HG03097 (cell line): Measurements from ENCODE around the gene GPSM1.
"Not testable (repeated sequence)": the region's sequence is repeated elsewhere in the genome, so short reads cannot be mapped to it uniquely, and the experiment has no call there.

Experiments used
- ATAC-seq: cut with Tn5 transposase; IDR thresholded peaks from one replicate; pipeline ENCODE4 v1.9.1; 2021; ENCODE audit not compliant: unreplicated experiment, low FRiP score

The GPSM1 gene

DNA sequence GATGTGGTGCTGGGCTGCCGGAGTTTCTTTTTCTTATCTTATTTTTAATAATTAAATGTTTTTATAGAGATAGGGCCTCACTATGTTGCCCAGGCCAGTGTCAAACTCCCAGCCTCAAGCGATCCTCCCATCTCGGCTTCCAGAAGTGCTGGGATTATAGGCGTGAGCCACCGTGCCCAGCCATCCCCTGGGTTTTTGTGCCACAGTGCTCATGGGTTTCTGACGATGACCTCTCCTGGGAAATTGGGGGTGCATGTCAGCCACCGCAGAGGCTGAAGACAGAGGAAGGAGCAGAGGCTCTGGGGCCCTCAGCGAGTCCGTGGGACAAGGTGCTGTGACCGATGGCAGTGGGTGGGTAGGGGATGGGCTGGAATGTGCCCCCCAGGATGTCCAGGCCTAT, 14.4 kb downstream of the GPSM1 start:
- no peak for ATAC-seq

DNA sequence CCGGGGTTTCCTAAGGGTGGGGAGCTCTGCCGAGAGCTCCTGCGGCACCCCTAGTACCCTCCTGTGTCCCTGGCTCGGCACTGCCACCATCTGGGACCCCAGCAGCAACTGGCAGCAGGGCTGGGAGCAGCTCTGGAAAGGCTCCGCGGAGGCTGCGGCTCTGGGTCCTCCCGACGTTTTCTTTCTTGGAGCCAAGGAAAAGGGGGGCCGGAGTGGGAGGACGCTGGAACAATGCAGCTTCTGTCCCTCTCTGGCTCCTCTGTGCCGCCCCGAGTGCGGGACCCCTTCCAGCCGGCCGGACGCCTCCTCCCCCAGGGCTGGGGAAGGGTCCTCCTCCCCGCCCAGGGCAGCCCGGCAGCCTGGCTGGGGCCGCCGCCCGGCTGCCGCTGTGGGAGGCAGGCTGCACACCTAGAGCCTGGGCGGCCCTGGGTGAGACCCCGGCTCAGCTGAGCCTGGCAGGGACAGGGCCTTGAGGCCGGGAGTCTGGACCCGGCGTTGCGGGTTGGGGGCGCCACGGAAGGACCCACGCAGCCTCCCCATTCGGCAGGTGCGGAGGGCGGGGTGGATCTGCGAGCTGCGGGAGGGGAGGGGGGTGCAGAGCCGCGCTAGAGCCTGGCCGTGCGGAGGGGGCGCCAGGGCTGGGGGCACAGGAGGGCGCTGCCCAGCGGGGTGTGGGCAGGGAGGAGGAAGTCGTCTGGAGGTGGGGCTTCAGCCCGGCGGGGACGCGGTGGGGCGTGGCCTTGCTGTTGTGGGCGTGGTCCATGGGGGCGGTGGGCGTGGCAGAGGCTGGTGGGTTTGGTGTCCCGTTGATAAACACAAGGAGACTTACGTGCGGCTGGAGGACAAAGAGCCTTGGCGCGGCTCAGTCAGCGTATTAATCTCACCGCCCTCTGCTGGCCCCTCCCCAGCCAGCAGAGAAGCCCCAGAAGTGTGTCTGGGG, 15.1 kb downstream of the GPSM1 start:
- ATAC-seq: no peak

DNA sequence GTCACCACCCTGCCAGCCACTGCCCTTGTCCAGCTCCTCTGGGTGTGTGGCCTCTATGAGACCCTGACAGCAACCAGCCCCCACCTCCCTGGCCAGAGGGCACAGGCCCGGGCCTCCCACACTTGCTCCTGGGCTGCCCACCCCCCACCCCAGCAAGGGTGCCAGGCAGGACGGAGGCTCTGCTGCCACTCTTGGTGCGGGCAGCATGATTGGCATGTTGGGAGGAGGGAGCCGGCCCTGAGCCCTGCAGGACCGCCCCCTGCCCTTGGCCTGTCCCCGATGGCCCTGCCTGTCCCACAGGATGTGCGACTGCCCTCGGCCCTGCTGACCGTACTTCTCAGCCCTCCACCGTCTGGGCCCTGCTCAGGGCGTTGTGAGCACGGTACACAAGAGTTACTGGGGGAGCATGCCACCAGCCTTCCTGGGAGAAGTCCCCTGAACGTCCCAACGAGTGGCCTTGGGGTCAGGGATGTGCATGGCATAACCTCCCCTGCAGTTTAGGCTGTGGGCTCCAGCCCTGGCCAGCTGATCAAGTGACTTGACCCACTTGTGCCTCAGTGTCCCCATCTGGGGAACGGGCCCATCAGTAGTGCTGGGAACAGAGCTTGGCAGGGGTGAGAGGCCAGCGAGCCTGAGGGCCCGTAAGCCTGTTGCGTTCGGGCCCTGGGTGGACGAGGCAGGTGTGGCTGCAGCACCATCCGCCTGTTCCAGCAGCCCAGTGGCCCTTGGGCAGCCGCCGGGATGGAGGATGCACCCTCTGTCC, 16.0 kb downstream of the GPSM1 start:
- no peak for ATAC-seq

DNA sequence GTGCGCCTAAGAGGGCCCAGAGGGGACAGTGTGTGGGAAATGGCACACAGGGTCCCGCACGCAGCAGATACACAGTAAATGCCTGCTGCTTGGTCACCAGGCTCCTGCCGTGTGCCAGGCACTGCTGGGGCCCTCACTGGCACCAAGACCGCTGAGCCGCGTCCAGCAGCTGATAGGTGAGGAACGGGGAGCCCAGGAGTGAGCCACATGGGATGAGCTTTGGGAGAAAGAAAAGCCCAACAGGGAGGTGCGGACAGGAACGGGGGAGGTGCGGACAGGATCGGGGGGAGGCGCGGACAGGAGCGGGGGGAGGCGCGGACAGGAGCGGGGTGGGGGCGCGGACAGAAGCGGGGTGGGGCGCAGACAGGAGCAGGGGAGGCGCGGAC, 16.5 kb downstream of the GPSM1 start:
- no peak for ATAC-seq

DNA sequence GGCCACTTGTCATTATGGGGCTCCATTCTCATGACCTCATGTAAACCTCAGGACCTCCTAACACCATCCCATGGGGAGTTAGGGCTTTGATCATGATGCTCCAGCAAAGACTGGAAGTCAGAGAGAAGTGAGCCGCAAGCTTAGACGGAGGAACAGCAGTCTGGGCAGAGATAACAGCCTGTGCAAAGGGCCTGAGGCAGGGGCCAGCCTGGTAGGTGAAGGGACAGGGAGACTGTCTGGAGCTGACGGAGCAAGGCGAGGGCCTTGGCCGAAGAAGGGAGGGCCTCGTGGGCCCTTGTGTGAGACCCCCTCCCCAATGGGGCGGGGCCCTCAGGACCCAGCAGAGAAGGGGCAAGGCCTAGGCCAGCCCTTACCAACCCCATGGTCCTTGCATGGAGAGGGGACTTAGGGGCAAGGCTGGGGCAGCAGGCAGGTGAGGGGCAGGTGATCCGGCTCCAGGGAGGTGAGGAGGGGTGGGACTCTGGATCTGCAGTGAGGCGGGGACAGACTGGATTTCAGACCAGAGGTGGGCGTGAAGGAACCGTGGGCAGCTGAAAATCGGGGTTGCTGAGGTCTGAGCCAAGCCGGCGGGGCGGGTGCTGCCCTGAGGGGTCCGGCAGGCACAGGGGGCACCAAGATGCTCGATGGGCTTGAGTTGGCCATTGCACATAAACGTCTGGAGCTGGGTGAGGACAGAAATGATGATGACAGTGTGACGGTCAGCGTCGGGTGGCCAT, 17.4 kb downstream of the GPSM1 start:
- ATAC-seq: no peak

DNA sequence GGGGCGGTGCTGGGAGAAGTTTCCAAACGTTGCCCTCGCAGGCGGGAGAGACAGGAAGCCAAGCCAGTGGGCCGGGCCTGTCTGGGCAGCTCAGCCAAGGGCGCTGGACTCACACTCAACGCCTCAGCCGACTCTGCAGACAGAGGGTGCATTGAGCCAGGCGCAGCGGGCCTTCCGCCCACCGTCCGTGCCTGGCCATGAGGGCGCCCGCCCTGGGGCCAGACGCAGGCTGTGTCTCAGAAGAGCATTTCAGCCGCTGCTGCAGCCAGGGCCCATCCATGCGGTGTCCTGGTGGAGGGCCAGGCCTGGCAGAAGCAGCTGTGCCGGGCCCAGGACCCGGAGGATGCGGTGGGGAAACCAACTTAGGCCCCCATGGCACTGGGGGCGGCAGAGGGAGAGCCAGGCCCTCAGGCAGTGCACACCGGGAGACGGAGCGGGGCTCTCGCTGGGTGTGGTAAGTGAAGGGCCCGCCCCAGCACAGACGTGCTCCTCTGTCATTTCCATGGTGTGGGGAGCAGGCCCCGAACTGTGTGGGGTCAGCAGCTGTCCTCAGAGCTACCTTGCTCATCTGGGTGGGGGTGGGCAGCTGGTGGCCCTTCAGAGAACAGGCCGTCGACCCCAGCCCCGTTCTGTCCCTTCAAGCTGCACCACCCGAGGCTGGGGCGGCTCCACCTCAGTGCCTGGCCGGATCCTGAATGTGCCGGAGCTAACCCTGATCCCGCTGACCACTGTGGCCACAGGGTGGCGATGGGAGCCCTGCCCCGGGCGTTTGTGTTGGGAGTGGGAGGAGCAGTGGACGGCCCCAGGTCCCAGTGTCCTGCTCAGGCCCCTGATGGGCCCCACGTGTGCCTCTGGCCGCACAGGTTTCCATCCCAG, 18.2 kb downstream of the GPSM1 start:
- ATAC-seq: no peak

DNA sequence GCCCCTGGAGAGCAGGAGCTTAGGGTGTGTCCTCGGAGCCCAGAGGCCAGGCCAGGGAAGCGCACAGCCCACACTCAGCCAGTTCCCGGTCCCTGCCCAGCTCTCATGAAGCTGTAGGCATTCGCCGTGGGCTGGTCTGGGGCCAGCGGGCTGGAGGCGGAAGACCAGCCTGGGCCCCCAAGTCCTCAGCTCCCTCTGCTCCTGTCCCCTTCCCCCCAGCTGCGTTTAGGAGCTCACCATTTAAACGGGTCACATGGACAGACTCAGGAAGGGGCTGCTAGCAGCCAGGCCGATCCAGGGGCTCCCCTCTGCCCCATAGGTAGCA, 18.8 kb downstream of the GPSM1 start:
- ATAC-seq: no peak

DNA sequence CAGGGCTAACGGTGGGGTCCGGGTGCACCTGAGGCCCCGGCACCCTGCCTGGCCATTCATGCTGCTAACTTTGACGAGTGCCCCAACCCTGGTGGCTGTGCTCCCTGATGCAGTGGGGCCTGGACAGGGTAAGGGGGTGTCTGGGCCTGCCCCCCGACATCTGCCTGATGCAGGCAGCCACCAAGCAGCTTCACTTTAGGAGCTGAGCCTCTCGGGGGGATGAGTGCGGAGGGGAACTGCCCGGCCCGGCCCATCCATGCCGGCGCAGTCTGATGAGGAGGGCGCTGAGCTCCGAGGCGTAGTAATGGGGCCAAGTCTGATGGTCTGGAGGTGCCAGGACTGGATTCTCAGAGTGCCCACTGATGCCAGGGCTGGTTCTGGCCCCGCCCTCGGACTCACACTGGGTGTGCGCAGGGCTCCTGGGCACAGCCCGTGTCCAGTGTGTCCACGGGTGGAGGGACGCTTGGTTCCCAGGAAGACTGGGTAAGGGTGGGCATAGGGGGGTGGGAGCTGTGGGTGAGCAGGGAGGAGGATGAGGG, 19.7 kb downstream of the GPSM1 start:
- no peak for ATAC-seq

DNA sequence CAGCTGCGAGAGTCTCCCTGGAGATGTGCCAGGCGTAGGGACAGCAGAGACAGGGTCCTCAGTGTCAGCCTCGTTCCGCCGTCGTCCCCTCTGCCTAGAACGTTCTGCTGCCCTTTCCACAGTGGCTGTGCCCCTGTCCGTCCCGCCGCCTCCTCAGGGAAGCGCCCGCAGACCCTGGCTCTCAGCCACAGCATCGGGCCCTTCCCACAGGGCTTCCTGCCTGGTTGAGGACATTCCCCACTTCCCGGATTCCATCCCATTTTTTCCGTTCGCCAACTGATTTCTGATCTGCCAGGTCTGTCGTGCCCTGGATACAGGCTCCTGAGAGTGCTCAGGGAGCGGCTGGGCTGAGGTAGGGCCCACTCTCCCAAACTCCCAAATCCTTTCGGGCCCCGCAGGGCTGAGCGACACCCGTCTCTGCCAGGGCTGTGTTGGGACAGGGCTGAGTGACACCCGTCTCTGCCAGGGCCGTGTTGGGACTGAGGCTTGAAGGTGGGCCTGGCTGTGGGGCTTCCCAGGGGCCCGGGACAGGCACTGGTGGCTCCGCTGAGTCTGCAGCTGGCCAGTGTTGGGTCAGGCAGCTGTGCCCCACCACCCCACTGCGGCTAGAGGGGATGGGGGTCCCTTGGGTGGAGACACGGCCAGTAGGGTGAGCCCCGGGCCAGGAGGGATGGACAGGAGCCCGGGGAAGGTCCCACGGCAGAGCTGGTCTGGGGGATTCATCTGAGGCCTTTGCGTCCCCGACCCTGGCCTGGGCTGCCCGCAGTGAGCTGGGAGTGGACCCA, 20.3 kb downstream of the GPSM1 start:
- ATAC-seq: no peak

DNA sequence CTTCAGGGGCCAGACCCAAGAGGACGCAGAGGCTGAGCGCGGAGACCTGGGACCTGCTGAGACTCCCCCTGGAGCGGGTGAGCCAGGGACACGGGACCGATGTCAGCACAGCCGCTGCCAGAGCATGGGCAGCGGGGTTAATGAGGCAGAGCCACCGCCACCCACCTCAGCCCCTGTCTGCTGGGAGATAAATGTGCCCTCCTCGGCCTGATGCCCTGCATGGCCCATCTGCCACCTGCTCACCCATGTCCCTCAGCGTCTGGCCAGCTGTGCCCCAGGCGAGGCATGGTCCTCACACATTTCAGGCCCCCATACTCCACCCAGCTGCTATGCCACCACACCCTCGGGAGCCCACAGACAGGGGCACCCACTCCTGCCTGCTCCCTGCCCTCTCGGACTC, 21.4 kb downstream of the GPSM1 start:
- ATAC-seq: no peak

DNA sequence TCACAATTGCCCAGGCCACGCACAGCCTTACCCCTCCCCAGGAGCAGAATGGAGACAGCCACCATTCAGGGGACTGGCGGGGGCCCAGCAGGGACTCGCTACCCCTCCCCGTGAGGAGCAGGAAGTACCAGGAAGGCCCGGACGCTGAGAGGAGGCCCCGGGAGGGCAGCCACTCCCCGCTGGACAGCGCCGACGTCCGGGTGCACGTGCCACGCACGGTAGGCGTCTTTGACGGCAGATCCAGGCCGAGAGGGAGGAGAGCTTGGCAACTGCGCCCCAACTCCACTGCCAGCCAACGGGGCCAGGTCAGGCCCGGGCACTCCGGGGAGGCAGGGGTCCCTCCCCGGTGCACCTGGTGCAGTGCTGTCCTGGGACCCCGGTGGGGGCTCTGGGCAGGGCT, 22.2 kb downstream of the GPSM1 start:
- no peak for ATAC-seq

DNA sequence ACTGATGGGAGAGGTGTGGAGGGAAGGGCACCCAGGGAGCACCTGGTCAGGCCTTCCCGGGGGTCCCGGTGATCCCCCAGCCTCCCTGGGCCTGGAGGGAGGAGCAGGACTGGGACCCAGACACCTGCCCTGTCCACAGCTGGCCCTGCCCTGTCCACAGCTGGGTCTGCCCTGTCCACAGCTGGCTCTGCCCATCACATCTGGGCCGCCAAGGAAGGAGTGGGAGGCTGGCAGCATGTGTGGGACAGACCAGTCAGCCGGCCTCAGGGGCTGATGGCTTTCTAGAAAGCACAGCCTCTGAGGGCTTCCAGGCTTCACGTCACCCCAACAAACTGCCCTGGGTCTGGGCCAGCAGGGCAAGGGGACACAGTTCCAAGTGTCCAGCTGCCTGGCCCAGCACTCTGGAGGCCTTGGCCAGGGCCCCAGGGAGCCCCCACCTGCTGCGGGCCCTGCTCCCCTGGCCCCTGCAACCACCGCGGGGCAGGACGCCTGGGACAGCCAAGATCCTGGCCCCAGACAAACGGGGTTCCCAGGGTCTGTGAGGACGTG, 24.0 kb downstream of the GPSM1 start:
- ATAC-seq: no peak

DNA sequence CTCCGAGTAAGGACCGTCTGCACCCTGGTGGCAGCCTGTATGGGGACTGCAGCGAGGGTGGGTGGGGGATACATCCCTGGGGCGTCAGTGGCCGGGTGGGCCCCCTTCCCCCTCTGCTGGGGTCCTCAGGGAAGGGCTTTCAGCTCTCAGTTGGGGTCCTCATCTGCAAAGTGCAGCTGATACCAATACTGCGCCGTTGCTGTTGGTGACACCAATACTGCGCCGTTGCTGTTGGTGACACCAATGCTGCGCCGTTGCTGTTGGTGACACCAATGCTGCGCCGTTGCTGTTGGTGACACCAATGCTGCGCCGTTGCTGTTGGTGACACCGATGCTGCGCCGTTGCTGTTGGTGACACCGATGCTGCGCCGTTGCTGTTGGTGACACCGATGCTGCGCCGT, 24.5 kb downstream of the GPSM1 start:
- ATAC-seq: not testable (repeated sequence)

DNA sequence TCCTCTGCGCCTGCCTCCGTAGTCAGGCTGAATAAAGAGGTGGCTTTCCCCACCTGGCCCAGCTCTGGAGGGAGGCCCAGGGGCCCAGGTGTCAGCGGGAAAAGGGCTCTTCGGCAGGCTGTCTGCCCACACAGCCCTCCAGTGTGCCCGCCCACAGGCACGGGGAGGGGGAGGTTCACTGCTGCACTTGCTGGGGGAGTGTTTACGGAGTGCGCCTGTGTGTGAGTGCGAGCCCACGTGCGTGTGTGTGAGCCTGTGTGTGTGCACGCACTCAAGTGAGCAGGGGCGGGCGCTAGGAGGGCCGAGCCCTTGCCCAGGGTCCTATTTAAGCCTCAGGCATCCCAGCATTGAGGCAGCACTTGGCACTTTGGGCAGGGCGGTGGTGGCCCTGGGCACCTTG, 25.3 kb downstream of the GPSM1 start:
- ATAC-seq: no peak

DNA sequence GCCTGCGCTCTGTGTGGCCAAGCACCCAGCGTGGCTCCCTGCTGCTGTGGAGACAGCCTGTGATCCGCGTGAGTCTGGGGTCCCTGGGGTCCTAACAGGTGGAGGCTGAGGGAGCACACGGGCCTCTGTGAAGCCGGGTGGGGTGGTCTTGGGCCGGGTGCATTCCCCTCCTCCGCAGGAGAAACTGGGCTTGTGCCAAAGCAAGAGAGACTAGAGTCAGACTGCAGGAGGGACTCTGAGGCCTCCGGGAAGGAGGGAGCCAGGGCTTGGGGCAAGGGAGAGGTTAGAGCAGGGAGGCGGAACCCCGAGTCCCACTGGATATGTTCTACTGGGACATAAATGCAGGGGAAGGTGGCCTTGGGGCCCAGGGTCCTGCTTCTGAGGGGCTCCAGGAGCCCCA, 25.7 kb downstream of the GPSM1 start:
- ATAC-seq: no peak

DNA sequence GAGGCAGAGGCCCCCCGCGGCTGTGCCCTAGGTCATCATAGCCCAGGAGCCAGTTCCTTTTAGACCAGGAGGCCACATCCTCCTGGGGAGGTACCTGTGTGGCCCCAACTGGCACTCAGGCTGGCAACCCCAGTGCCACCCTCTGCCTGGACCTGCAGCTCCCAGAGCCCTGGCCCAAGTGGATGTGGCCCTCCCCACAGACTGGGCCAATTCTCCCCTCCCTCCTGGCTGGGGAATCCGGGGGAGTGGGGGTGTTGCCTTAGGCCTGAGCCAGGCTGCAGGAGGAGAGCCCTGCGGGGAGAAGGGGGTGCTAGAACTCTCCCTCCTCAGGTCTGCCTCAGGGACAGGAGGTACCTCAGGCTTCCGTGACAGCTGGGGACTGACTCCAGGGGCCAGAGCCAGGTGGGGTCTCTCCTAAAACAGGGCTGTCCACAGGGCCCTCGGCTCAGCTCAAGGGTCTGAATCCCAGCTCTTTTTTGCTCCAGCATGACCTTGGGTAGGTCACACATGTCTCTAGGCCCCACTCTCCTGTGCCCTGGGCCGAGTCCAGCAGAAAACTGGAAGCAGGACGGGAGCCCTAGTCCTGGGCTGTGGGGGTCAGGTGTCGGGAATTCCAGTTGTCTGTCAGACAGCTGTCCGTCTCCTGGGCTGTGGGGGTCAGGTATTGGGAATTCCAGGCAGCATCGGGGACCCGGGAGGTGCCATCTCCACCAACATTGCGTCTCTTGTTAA, 26.6 kb downstream of the GPSM1 start:
- no peak for ATAC-seq

DNA sequence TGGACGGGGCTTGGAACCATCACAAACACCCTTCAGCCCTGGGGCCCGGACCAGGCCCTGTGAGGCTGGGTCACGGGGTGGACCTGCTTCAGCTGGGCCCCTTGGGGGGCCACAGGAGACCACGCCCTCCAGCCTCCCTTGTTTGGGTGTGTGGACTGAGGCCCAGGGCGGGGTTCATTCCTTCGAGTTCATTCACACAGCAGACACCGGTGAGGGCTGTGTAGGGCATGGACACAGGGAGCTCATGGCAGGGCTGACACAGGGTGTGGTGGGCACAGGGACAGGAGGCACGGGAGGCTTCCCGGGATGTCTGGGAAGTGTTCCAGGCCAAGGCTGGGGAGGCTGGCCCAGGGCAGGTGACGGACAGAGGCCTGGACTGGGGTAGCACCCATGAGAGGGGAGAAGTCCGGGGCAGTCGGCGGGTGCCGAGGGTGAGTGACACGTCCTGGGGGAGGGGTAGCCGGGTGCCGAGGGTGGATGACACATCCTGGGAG, 27.3 kb downstream of the GPSM1 start:
- ATAC-seq: no peak
